GM18951 (cell line): ENCODE measurements around the gene C11orf98.
"Not testable (repeated sequence)": the region's sequence is repeated elsewhere in the genome, so short reads cannot be mapped to it uniquely, and the experiment has no call there.

Experiments
- POLR2A ChIP-seq: IDR thresholded peaks from 4 replicates; pipeline ENCODE4 v1.6.1; 2011; ENCODE audit warnings: mild to moderate bottlenecking; ENCODE audit not compliant: insufficient read length, insufficient read depth; ENCODE audit errors: extremely low read depth
- in situ Hi-C: fragments of 300-500 bp; cut with MboI; formaldehyde crosslinking; loops from one replicate; pipeline ENCODE4 v1.12.0; 2022; ENCODE audit warnings: low sequenced_read_pairs, mixed read lengths, inconsistent platforms; ENCODE audit not compliant: unreplicated experiment

The C11orf98 gene

DNA sequence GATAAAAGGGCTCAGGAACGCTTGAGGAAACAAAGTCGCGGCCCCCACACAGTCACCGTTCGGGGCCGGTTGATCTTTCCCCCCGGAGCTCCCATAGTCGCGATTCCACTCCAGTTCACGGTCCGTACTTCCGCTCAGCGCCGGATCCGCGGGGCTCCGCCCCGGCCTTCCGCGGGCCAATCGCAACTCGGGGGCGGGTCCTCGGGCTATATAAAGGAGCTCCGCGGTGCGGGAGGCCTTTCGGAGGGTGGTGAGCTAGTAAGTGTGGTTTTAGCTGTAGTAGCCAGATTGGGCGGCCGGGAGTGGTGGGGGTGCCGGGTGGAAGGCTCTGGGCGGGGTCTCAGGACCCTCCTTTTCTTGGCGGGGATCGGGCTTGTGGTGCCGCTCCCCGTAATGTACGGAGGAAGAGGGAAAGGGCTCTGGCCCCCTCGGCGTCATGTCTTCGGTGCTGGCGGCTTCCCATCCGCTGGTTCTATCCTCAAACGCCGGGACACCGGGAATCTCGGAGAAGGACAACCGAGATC is at the start of gene C11orf98, which contains the start of gene CSKMT:
Gene C11orf98 (minus strand): TSS at position 136 of the 524 bp plus-strand sequence. CDS start 41 bp downstream, at position 95.
Gene CSKMT (plus strand): TSS at position 238 of the 524 bp plus-strand sequence. CDS start 568 bp downstream, outside the sequence.
- in situ Hi-C loops: no loop called here
- peak; percentile 99 for TF ChIP-seq POLR2A

DNA sequence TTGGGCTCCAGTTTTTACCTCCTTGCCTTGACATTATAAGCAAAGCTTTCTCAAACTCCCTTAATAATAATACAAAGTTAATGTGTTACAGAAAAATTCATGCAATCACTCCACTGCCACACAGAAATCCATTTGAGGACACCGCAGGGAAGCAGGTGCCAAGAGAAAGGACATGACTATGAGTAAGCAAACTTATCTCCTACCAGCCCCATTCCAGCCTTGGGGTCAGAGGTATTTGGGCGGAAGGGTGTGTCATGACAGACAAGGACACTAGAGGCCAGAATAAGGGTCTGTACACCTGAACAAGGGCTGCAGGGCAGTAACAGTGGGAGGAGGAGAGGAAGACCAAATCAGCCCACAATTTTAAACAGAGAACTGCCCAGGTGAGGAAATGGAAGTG is 48.3 kb upstream of the C11orf98 start:
- TF ChIP-seq POLR2A: no peak
- in situ Hi-C loops: no loop called here

DNA sequence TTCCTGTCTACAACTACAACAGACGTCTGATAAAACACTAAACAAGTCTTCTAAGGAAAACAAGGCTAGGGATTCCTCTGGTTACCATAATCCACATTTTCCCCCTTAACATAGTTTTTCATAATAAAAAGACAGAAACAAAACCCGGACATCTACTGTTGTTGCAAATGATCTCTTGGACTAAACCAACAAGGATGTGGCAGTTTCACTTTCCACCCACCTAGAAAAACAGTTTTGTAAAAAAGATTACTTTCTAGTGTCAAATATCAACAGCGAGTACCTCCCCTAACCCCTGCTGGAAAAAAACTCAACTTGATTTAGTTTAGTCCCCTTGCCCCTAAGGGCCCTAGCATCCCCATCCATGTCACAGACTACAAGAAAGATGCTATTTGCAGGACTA is 47.9 kb upstream of the C11orf98 start:
- no peak for TF ChIP-seq POLR2A
- in situ Hi-C loops: no loop called here

DNA sequence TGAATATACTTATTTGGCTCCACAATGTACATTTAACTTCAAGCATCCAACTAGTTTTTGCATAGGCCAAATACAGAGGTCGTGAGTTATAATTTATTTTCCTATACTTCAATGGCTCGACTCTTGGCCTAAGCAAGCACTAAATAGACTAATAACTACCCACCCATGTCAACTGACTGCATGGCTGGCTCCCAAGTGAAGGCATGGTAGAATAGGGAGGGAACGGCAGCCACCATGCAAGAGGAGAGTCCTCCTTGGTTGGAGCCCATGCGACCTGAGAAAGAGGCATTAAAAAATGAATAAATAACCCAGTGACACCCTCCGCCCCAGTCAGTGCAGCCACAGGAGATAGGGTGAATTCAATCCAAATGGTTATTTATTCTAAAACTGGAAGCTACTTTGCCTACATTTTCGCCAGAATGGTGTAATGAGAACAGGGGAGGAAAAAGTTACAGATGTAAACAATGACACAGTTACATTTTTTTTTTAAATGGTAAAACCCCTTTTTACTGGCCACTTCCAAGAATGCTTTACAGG is 47.3 kb upstream of the C11orf98 start:
- no peak for TF ChIP-seq POLR2A
- in situ Hi-C loops: no loop called here

DNA sequence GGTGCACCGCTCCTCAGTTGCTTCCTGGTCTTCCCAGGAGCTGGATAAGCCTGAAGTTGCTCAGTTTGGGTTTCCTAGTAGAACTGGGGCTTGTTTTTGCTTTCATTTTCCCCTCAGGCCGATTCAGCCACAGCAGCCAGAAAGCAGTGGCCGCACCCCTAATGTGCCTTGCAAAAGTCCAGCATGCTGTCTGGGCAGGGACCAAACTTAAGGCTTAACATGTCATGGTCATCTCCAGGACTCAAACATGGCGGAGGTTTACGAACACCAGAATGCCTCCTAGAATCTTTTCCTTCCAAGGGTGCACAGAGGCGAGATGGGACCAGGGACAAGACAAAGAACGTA is 45.0 kb upstream of the C11orf98 start:
- in situ Hi-C loops: no loop called here
- TF ChIP-seq POLR2A: no peak

DNA sequence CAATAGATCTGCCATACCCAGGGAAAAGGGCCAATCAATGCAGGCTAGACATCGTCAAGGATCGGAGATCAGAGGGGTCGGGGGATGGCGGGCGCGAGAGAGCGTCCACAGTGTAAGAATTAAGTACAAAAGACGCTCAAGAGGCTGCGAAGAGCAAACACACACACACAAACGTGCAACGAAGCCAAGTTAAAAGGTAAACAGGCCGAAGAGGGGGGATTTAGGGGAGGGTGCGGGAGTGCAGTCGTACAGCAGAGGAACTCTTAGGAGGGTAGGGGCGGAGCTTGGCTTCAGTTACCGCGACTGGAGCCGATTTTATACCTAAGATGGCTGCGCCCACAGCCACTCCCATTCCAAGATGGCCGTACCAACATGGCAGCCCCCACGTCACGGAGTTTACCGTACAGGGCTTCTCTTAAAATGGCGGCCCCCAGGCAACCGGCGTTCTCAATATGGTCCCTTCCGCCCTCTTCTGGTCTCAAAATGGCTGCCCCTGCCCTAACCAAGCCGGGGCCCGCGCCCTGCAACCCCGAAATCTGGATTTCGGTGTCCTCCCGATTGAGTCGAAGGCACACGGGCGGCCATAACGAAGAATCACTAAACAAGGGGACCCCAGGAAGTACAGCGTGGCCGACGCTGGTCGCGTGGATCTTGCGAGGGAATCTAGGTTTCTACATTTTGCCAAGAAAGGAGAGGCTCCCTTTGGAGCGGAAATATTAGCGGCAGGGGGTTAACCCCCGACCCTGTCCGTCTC is 44.4 kb upstream of the C11orf98 start:
- TF ChIP-seq POLR2A: peak; percentile 79
- in situ Hi-C loops: no loop called here

DNA sequence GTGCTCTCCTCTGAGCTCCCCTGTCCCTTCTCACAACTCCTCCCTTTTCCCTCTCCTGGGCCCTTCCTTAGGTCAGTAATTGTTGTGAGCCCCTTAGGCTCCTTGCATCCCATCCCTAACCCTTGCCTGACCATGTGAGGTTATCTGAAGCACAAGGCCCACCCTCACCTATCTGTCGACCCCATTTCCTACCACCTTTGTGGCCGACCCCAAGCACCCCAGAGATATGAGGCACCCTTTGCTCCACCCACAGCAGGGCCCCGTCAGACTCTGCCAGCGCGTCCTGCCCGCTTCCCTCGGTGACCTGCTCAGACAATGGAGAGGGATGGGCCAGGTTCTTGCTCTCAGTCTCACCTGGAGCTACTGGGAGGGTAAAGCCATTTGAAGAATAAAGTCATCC is 43.8 kb upstream of the C11orf98 start:
- in situ Hi-C loops: no loop called here
- TF ChIP-seq POLR2A: no peak

DNA sequence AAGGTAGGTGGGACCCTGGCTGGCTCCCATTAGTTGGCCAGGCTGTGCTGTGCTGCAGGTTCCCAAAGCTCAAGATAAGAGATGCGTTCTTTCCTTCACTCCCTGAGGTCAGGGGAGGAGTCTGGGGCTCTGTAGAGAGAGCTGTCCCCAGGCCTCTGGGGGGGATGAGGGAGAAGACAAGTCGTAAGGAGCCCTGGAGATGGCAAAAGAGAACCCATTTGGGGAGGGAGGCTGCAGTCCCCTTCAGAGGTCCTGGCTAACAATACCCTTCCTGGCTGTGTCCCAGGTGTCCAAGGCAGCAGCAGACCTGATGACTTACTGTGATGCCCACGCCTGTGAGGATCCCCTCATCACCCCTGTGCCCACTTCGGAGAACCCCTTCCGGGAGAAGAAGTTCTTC is 43.4 kb upstream of the C11orf98 start:
- in situ Hi-C loops: no loop called here
- TF ChIP-seq POLR2A: no peak

DNA sequence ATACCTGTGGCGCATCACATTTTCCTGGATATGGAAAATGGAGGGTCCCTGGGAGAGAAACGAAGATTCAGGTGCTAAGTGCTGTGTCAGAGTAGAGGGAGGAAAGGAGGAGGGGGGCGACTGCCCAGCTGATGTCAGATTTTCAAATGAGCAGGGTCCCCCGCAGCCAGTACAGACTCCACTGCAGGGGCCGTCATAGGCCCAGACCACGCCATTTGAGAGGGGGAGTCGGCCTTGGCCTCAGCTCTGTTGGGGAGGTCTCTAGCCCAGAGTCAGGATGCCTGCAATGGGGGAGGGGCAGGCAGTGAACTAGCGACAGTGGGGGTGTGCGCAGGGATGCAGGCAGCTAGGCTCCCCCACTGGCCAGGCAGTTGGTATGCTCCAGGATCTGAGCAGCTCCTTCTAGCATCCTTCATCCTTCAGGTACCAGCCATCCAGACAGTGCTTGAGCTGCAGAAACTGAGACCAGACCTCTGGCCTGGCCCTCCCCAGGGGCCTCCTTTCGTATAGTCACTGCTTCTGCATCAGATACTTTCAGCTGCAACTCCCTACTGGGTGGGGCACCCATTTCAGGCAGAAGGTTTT is 42.4 kb upstream of the C11orf98 start, which contains the start of the genes BSCL2 and GNG3:
Gene BSCL2 (minus strand): TSS at position 148 of the 585 bp plus-strand sequence. CDS start 229 bp downstream, outside the sequence.
Gene GNG3 (plus strand): TSS at position 400 of the 585 bp plus-strand sequence. CDS start 620 bp downstream, outside the sequence.
- in situ Hi-C loops: no loop called here
- no peak for TF ChIP-seq POLR2A

DNA sequence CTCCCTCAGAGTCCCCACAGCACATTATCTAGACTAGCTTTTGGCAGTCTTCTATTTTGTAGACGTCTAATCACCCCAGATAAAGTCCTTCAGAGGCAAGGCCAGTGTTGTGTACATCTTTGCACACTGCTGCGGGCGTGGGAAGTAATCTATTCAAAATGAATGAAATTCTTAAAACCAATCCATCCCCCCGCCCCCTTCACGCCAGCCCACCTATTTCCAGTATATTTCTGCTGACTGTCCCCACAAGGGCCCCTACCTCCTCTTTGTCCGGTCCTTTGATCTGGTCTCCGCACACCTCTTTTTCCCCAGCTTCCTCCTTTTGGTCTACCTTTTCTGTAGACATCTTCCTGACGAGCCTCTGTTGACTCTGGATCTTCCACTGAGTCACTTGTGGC is 41.8 kb upstream of the C11orf98 start:
- no peak for TF ChIP-seq POLR2A
- in situ Hi-C loops: no loop called here

DNA sequence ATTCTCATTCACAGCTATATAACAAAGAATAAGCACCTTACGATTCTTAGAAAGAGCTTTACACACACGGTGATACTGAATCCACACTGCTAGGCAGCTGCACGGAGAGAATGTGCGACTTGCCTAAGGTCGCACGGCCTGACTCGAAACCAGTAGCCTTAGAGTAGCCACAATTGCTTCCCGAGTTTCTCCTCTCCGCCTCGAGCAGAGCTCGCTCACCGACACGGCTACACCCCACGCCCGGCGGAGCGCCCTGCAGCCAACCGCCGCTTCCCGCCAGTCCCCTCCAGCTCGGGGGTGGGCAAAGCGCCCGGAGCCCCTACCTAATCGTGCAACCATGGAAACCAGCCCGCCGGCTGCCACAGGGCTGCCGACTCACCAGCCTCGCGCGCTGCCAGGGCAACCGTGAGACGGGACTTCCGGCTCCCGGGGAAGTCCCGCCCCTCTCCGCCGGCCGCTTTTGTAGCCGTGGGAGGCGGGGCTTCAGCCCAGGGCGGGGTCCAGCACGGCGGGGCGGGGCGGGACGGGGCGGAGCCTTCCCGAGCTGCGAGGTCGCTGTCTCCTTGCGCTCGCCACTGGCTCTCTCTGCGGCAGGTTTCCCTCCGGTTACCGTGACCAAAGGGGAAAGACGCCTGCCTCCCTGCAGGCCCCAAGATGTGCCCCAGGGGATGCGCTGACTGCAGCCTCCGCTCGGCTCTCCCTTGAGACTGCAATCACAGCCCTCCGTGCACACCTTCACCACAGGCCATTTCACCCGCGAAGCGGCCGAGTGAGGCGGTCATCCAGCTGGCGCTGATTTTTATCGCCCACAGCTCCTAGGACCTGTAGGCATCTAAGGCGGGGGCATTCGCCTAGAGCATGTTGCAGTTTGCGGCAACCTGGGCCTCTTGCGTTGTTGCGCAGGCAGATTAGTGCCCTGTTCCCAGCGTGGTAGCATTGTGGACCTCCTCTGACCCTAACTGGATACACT is 41.2 kb upstream of the C11orf98 start:
- in situ Hi-C loops: no loop called here
- peak; percentile 74 for TF ChIP-seq POLR2A

DNA sequence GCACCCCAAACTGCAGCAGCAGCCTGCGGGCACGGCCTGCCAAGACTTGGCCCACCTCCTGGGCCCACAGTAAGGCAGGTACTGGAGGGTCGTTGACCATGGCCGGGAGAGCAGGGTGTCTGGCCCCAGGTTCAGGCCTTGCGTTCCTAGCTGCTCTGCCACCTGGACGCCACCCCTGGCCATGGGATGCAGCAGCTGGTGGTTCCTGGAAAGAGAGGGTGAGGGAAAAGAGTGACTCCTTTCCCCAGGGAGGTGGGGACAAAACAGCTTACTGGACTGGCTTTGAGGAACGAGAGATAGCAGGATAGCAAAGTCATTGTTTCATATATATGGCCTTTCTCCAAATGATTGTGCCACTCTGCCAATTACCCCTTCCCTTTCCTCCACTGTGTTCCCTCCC is 40.4 kb upstream of the C11orf98 start:
- no peak for TF ChIP-seq POLR2A
- in situ Hi-C loops: no loop called here

DNA sequence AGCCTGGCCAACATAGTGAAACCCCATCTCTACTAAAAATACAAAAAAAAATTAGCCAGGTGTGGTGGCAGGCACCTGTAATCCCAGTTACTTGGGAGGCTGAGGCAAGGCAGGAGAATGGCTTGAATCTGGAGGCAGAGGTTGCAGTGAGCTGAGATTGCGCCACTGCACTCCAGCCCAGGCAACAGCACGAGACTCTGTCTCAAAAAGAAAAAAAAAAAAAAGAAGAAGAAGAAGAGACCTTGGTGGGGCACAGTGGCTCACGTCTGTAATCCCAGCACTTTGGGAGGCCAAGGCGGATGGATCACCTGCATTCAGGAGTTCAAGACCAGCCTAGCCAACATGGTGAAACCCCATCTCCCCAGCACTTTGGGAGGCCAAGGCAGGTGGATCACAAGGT is 38.9 kb upstream of the C11orf98 start:
- in situ Hi-C loops: not testable (repeated sequence)
